Tibial nerve (tissue), 4 donors: ENCODE results near the gene TECRL. TPM values are rescaled to one million over a fixed set of nuclear protein-coding genes. Genes with fewer than 3 reads are reported as not detected.

Experiments
- DNase-seq, 2 donors: peaks; one replicate each; pipeline ENCODE4 v3.0.0-alpha.2; 2019; ENCODE audit warnings: low spot score in 2 of 2
- H3K27ac ChIP-seq, 4 donors: fragments of 200-600 bp; sonication (generic) in 3 of 4; one replicate each; pipeline ENCODE4 v1.5.1; 2017 to 2019; ENCODE audit warnings: mild to moderate bottlenecking in 1 of 4
- H3K27me3 ChIP-seq, 2 donors: fragments of 200-600 bp; sonication (generic) in 1 of 2; one replicate each; pipeline versions ENCODE4 v1.5.1 to v1.6.0; 2017 to 2019
- H3K36me3 ChIP-seq, 3 donors: fragments of 200-600 bp; sonication (generic); one replicate each; pipeline ENCODE4 v1.5.1; 2018 to 2019
- H3K4me1 ChIP-seq, 4 donors: fragments of 200-600 bp; sonication (generic) in 3 of 4; one replicate each; pipeline ENCODE4 v1.5.1; 2017 to 2019
- H3K4me3 ChIP-seq, 4 donors: fragments of 200-600 bp; sonication (generic) in 3 of 4; one replicate each; pipeline ENCODE4 v1.5.1; 2017 to 2019; ENCODE audit warnings: mild to moderate bottlenecking in 1 of 4, moderate library complexity in 1 of 4
- H3K9me3 ChIP-seq, 4 donors: fragments of 200-600 bp; sonication (generic) in 3 of 4; one replicate each; pipeline ENCODE4 v1.5.1; 2017 to 2019
- EP300 ChIP-seq, 2 donors: sonication (generic); formaldehyde crosslinking; IDR thresholded peaks; one replicate each; pipeline ENCODE4 v1.6.1; 2017; ENCODE audit warnings: antibody characterized with exemption in 2 of 2, mild to moderate bottlenecking in 1 of 2
- POLR2A ChIP-seq, 2 donors: fragments of 450-650 bp; IDR thresholded peaks; one replicate each; pipeline ENCODE4 v1.6.1; 2017; ENCODE audit warnings: antibody characterized with exemption in 2 of 2, mild to moderate bottlenecking in 2 of 2, moderate library complexity in 2 of 2
- WGBS, 2 donors: methylation state at CpG; one replicate each; pipeline ENCODE4 v1.1.5; 2018; 5-methylcytosine and 5-hydroxymethylcytosine counted together
- total RNA-seq, 4 donors: library from RNA; depleted of rRNA; stranded (reverse); fragments of >200 nt; gene quantifications; one replicate each; pipeline ENCODE4 v1.1.0, GENCODE V29; 2016
- TF ChIP-seq, protein P1 (sequence below), 5 experiments: fragments of 200-600 bp in 3 of 5; fragments of 450-650 bp in 2 of 5; sonication (generic) in 3 of 5; IDR thresholded peaks; one replicate each; pipeline ENCODE4 v1.5.1; 2016 to 2019; ENCODE audit warnings: antibody characterized with exemption in 5 of 5, mild to moderate bottlenecking in 3 of 5, moderate library complexity in 2 of 5

Gene TECRL
- total RNA-seq, 4 donors from 2014 or later: not detected

DNA sequence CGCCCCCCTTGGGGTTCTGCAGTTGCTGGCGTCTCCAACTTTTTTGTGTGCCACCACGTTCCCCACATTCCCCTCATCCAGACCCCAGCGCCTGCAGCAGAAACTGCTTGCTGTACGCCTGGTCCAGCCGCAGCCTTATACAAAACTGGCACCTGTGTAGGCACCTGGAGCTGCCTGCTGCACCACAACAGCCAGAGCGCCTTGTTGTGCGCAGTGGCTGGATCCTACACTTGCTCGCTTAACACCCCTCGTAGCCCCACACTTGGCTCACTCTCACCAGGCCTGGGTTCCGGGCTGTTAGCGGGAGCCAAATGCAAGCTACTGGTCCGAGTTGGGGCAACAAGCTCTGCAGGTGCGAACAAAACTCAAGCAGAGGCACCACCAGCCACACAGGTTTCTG is 136.8 kb downstream of the TECRL start:
- no peaks in the 10 kb centered on the region for H3K9me3 ChIP-seq
- H3K27ac ChIP-seq: no peak overlapping the region
- no peaks in the 10 kb centered on the region for H3K36me3 ChIP-seq
- H3K27me3 ChIP-seq: no peaks in the 10 kb centered on the region
- WGBS, 2 donors: 93 to 95% methylated on average over 14 of the region's 14 CpGs
- H3K4me3 ChIP-seq: no peak overlapping the region
- no peaks in the 10 kb centered on the region for H3K4me1 ChIP-seq
- no peak for DNase-seq
- no peak for TF ChIP-seq POLR2A (IDR thresholded peaks at IDR 0.05)
- TF ChIP-seq EP300 (IDR thresholded peaks at IDR 0.05): no peak
- TF ChIP-seq, protein P1, sequence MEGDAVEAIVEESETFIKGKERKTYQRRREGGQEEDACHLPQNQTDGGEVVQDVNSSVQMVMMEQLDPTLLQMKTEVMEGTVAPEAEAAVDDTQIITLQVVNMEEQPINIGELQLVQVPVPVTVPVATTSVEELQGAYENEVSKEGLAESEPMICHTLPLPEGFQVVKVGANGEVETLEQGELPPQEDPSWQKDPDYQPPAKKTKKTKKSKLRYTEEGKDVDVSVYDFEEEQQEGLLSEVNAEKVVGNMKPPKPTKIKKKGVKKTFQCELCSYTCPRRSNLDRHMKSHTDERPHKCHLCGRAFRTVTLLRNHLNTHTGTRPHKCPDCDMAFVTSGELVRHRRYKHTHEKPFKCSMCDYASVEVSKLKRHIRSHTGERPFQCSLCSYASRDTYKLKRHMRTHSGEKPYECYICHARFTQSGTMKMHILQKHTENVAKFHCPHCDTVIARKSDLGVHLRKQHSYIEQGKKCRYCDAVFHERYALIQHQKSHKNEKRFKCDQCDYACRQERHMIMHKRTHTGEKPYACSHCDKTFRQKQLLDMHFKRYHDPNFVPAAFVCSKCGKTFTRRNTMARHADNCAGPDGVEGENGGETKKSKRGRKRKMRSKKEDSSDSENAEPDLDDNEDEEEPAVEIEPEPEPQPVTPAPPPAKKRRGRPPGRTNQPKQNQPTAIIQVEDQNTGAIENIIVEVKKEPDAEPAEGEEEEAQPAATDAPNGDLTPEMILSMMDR (IDR thresholded peaks at IDR 0.05): no peak

DNA sequence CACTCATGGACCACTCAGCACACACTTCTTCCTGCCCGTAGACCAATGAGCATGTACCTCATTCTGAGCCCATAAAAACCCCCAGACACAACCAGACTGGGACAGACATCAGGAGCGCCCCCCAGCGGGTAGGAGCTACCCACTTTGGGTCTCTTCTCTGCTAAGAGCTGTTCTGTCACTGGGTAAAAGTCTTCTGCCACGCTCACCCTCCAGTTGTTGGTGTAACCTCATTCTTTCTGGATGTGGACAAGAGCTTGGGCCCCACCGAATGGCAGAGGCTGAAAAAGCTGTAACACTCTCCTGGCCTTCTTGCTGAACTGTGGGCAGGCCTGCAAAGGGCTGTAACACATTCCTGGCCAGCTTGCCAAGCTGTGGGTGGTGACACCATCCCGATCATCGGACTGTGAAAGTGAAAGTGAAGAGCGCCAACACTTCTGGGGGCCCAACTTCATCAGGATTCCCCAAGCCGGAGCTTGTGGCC is 137.6 kb downstream of the TECRL start:
- TF ChIP-seq EP300 (IDR thresholded peaks at IDR 0.05) (no peak), POLR2A (IDR thresholded peaks at IDR 0.05) (no peak)
- TF ChIP-seq, protein P1 (IDR thresholded peaks at IDR 0.05): no peak
- Histone ChIP-seq H3K4me1 (no peaks in the 10 kb centered on the region), H3K36me3 (no peaks in the 10 kb centered on the region), H3K9me3 (no peaks in the 10 kb centered on the region), H3K27me3 (no peaks in the 10 kb centered on the region), H3K27ac (no peak overlapping the region), H3K4me3 (no peak overlapping the region)
- WGBS, 2 donors: 82 to 87% methylated on average over 9 of the region's 9 CpGs
- no peak for DNase-seq

DNA sequence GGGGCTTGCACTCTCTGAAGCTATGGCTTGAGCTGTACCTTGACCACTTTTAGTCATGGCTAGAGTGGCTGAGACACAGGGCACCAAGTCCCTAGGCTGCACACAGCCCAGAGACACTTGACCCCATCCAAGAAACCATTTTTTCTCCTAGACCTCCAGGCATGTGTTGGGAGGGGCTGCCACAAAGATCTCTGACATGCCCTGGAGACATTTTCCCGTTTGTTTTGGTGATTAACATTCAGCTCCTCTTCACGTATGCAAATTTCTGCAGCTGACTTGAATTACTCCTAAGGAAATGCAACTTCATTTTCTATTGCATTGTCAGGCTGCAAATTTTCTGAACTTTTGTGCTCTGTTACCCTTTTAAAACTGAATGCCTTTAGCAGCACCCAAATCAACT is 142.6 kb downstream of the TECRL start:
- 66 to 72% methylated on average over 2 of the region's 2 CpGs for WGBS, 2 donors
- Histone ChIP-seq H3K4me3 (no peak overlapping the region), H3K27ac (no peak overlapping the region), H3K27me3 (no peaks in the 10 kb centered on the region), H3K9me3 (no peaks in the 10 kb centered on the region), H3K36me3 (no peaks in the 10 kb centered on the region), H3K4me1 (no peaks in the 10 kb centered on the region)
- TF ChIP-seq, protein P1 (IDR thresholded peaks at IDR 0.05): no peak
- TF ChIP-seq EP300 (IDR thresholded peaks at IDR 0.05) (no peak), POLR2A (IDR thresholded peaks at IDR 0.05) (no peak)
- DNase-seq: no peak

DNA sequence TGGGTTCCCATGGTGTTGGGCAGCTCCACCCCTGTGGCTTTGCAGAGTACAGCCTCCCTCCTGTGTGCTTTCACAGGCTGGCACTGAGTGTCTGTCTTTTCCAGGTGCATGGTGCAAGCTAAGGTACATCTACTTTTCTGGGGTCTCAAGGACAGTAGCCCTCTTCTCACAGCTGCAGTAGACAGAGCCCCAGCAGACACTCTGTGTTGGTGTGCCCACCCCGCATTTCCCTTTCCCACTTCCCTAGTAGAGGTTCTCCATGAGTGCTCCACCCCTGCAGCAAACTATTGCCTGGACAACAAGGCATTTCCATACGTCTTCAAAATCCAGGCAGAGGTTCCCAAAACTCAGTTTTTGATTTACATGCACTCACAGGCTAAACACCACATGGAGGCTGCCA is 143.0 kb downstream of the TECRL start:
- Histone ChIP-seq H3K4me1 (no peaks in the 10 kb centered on the region), H3K27me3 (no peaks in the 10 kb centered on the region), H3K36me3 (no peaks in the 10 kb centered on the region), H3K27ac (no peak overlapping the region), H3K9me3 (no peaks in the 10 kb centered on the region), H3K4me3 (no peak overlapping the region)
- DNase-seq: no peak
- 85 to 91% methylated on average over 2 of the region's 2 CpGs for WGBS, 2 donors
- TF ChIP-seq, protein P1 (IDR thresholded peaks at IDR 0.05): no peak
- TF ChIP-seq EP300 (IDR thresholded peaks at IDR 0.05): no peak
- TF ChIP-seq POLR2A (IDR thresholded peaks at IDR 0.05): no peak

DNA sequence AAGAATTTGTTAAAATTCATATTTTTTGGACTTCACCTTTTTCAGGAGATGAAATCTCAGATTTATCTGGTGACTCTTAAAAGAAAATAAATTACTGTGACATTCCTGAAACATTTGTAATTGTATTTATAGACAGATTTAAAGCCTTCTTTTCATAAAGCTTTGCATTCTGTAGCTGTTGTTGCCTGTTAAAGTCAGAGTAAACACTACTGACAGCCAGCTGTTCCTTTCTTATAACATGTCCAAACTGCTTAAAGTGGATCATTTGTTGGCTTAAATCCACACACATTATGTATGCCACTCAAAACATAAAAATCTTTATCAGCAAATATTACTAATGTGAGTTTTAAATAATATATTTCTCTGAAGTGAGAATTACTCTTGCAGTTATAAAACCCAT is 157.5 kb downstream of the TECRL start:
- Histone ChIP-seq H3K4me3 (no peak overlapping the region), H3K27me3 (no peaks in the 10 kb centered on the region), H3K4me1 (no peaks in the 10 kb centered on the region), H3K27ac (no peak overlapping the region), H3K36me3 (no peaks in the 10 kb centered on the region), H3K9me3 (peaks cover 0 to 10% (median 0%) of the 10 kb centered on the region in 4 donors)
- DNase-seq: no peak
- TF ChIP-seq, protein P1 (IDR thresholded peaks at IDR 0.05): no peak
- TF ChIP-seq EP300 (IDR thresholded peaks at IDR 0.05) (no peak), POLR2A (IDR thresholded peaks at IDR 0.05) (no peak)
